ENCODE data around the gene TMEM212.

TMEM212 gene

DNA sequence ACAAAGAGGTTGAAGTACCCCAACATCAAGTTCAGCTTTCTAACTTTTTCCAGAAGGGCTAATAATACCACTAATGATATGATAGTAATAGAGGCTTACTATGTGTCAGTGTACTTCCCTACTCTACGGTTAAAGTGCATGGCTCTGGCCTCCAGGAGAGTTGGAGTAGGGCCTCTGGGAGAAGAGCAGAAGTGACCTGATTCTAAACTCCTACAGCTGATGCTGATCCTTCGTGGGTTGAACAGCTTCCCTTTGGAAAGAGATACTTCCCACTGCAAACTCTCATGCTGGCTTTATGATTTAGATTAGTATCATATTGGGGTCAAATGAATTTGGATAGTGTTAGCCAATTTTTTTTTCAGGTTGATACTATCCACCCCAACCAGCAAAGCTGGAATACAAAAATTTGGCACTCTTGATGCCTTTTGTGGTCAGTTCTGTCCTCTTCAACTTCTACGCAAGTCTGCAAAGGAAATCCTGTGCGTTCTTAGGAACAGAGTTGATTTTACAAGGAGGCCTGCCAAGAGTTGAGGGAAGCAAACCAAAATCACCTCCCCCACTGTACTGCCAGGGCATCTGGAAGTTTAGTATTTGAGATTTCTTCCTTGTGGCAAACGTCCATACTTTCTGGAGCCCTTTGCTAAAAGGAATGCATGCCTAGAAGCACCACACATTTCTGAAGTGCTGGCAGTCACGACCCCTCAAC is 17.8 kb downstream of the TMEM212 start:
- DNase-seq (ENCODE audit: low read depth in 1 of 2, low spot score in 1 of 2): no peak
- no peak overlapping the region for H3K27ac ChIP-seq (replicated peaks)
- TF ChIP-seq, protein P1, sequence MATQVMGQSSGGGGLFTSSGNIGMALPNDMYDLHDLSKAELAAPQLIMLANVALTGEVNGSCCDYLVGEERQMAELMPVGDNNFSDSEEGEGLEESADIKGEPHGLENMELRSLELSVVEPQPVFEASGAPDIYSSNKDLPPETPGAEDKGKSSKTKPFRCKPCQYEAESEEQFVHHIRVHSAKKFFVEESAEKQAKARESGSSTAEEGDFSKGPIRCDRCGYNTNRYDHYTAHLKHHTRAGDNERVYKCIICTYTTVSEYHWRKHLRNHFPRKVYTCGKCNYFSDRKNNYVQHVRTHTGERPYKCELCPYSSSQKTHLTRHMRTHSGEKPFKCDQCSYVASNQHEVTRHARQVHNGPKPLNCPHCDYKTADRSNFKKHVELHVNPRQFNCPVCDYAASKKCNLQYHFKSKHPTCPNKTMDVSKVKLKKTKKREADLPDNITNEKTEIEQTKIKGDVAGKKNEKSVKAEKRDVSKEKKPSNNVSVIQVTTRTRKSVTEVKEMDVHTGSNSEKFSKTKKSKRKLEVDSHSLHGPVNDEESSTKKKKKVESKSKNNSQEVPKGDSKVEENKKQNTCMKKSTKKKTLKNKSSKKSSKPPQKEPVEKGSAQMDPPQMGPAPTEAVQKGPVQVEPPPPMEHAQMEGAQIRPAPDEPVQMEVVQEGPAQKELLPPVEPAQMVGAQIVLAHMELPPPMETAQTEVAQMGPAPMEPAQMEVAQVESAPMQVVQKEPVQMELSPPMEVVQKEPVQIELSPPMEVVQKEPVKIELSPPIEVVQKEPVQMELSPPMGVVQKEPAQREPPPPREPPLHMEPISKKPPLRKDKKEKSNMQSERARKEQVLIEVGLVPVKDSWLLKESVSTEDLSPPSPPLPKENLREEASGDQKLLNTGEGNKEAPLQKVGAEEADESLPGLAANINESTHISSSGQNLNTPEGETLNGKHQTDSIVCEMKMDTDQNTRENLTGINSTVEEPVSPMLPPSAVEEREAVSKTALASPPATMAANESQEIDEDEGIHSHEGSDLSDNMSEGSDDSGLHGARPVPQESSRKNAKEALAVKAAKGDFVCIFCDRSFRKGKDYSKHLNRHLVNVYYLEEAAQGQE (IDR thresholded peaks at IDR 0.05; ENCODE audit: insufficient replicate concordance, low read depth): no peak
- TF ChIP-seq, protein P2, sequence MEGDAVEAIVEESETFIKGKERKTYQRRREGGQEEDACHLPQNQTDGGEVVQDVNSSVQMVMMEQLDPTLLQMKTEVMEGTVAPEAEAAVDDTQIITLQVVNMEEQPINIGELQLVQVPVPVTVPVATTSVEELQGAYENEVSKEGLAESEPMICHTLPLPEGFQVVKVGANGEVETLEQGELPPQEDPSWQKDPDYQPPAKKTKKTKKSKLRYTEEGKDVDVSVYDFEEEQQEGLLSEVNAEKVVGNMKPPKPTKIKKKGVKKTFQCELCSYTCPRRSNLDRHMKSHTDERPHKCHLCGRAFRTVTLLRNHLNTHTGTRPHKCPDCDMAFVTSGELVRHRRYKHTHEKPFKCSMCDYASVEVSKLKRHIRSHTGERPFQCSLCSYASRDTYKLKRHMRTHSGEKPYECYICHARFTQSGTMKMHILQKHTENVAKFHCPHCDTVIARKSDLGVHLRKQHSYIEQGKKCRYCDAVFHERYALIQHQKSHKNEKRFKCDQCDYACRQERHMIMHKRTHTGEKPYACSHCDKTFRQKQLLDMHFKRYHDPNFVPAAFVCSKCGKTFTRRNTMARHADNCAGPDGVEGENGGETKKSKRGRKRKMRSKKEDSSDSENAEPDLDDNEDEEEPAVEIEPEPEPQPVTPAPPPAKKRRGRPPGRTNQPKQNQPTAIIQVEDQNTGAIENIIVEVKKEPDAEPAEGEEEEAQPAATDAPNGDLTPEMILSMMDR (IDR thresholded peaks at IDR 0.05; ENCODE audit: insufficient read depth, low read length): no peak
- no peak for TF ChIP-seq POLR2AphosphoS5 (IDR thresholded peaks at IDR 0.05; ENCODE audit: low read depth)
- H3K4me3 ChIP-seq (replicated peaks; ENCODE audit: insufficient read depth, low read length): no peak overlapping the region
- H3K27me3 ChIP-seq (ENCODE audit: insufficient read depth, poor library complexity, severe bottlenecking): no peaks in the 10 kb centered on the region

DNA sequence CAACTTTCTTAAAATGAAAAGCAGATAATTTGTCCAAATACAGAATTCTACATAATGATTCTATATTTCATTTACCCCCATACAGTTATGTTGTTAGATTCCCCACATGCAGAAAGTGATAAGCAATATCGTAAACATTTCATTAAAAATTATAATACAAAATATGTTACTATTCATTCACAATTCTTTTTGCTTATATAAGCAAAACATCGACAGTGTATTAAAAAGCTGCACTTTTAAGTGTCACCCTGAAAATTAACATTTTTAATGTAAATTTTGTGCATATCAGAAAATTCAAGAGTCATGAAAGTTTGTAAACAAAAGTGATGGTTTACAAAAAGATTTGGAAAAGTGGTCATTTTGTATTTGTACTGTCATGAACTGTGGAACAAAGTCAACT is 19.2 kb downstream of the TMEM212 start:
- no peak overlapping the region for H3K27ac ChIP-seq (replicated peaks)
- TF ChIP-seq, protein P2 (IDR thresholded peaks at IDR 0.05; ENCODE audit: insufficient read depth, low read length): no peak
- TF ChIP-seq SPI1 (IDR thresholded peaks at IDR 0.05; ENCODE audit: borderline replicate concordance, low read depth): no peak
- TF ChIP-seq GABPA (IDR thresholded peaks at IDR 0.05; ENCODE audit: low read depth): no peak
- TF ChIP-seq, protein P1 (IDR thresholded peaks at IDR 0.05; ENCODE audit: insufficient replicate concordance, low read depth): no peak
- no peak for TF ChIP-seq POLR2AphosphoS5 (IDR thresholded peaks at IDR 0.05; ENCODE audit: low read depth)
- H3K27me3 ChIP-seq (ENCODE audit: insufficient read depth, poor library complexity, severe bottlenecking): no peaks in the 10 kb centered on the region
- H3K4me3 ChIP-seq (replicated peaks; ENCODE audit: insufficient read depth, low read length): no peak overlapping the region
- no peak for DNase-seq (ENCODE audit: low read depth in 1 of 2, low spot score in 1 of 2)

DNA sequence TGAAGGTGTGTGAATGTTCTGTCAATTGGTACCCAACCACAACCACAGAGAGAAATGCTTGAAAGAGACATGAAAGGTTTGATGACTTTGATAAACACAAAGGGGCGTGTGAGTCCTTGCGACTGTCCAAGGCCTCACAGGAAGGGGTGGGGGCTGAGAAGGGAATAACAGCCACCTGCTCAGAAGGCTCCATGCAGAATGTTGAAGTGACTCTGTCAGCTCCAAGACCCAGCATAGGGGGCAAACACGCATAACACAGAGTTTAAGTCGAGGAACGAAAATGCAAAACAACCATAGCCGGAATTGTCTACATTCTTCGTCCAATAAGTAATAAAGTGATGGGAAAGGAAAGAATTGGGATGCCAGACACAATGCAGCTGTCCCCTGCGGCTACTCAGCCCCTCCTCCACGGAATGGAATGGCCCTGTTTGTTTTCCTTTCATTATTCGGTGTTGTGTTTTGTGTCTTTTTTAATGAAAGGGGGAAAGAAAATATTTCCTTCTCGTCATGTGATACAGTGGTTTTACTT is 19.9 kb downstream of the TMEM212 start:
- DNase-seq (ENCODE audit: low read depth in 1 of 2, low spot score in 1 of 2): no peak
- H3K4me3 ChIP-seq (replicated peaks; ENCODE audit: insufficient read depth, low read length): no peak overlapping the region
- no peak overlapping the region for H3K27ac ChIP-seq (replicated peaks)
- TF ChIP-seq, protein P2 (IDR thresholded peaks at IDR 0.05; ENCODE audit: insufficient read depth, low read length): no peak
- no peak for TF ChIP-seq SPI1 (IDR thresholded peaks at IDR 0.05; ENCODE audit: borderline replicate concordance, low read depth)
- TF ChIP-seq, protein P1 (IDR thresholded peaks at IDR 0.05; ENCODE audit: insufficient replicate concordance, low read depth): no peak
- H3K27me3 ChIP-seq (ENCODE audit: insufficient read depth, poor library complexity, severe bottlenecking): no peaks in the 10 kb centered on the region
